Heart left ventricle (tissue), 13 donors: ENCODE results near the gene CDCA7.

Experiments used
- CTCF ChIP-seq, 12 donors: fragments of 200-600 bp; sonication (generic) in 4 of 12; IDR thresholded peaks; one replicate each; pipeline versions ENCODE4 v1.5.0 to v1.8.0; 2018 to 2022; ENCODE audit warnings: antibody characterized with exemption in 12 of 12, mild to moderate bottlenecking in 5 of 12
- POLR2A ChIP-seq, 2 donors: fragments of 450-650 bp; IDR thresholded peaks; one replicate each; pipeline ENCODE4 v1.6.1; 2017; ENCODE audit warnings: antibody characterized with exemption in 2 of 2, mild to moderate bottlenecking in 2 of 2, moderate library complexity in 2 of 2
- donor health status: ischemic (EF 13 %, LVEDD 7.1; RV severe dilation, severe dysfunction).
- donor health status: DM: no; HTN: yes; CAD: no.
- donor health status: DM: no; HTN: no; CAD: no.
- donor health status: ischemic (EF 25% LVEDD 6.9; RV normal size, moderate dysfunction).
- donor health status: ischemic (EF 25% LVEDD 5.7; RV mildly dilated, moderate dysfunction).
- donor health status: ischemic (EF 35%, LVEDD 5.7; RV mildly dilated, moderate dysfunction).
- donor health status: nonischemic (EF 11% LVEDD 7.7; RV severe dilation, severe dysfunction).
- donor health status: DM: yes; HTN: yes; CAD: no.
- donor health status: PGD.
- donor health status: ischemic (EF 29% LVEDD 5.4; RV normal size, mild dysfunction).
- donor health status: nonischemic (EF 23%, LVEDD 6.1; RV moderate dilation, normal function).

- no peak for TF ChIP-seq CTCF (IDR thresholded peaks at IDR 0.05)
- TF ChIP-seq POLR2A (IDR thresholded peaks at IDR 0.05): no peak
Observed at GRCh38 chr2:173371023-173371422, 16.4 kb downstream of the CDCA7 start.
